ENCODE results near the gene HRH1.
"Not testable (repeated sequence)": the region's sequence is repeated elsewhere in the genome, so short reads cannot be mapped to it uniquely, and the experiment has no call there.

The HRH1 gene

DNA sequence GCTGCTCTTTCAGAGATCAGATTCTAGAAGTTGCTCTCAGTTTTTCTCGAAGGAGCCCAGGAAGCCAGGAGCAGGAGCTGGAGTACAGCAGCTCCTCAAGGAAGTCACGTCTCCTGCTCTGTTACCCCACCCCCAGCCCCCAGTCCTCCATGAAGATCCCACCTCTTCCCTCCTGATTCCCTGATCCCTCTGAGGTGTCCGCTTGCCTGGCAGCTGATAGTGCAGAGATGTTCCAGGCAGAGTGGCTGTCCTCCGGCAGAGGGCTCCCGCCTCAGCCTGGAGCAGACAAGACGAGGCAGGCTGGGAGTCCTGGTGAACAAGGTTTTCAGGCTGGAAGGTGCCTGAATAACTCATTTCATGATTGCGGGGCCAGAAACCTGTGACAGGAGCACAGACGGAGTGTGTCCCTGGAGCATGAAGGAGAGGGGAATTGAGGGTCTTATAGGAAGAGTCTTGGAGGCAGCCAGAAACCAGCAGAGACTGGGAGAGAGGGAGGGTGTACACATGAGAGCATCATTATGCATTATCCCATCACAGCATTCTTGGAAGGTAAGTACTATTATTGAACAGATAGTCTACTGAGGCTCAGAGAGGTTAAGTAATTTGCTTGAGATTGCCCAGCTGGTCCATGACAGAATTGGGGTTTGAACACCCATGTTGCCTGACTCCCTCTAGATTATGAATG lies 1.2 kb downstream of the HRH1 start:
- peaks cover 68% of the 10 kb centered on the region for H3K27me3 ChIP-seq
- no peak overlapping the region for H3K27ac ChIP-seq
- H3K9me3 ChIP-seq: no peaks in the 10 kb centered on the region
- peaks cover 28% of the 10 kb centered on the region; the same call in 1 of the 2 replicates for H4K20me1 ChIP-seq
- H3K9ac ChIP-seq: no peak overlapping the region
- H3K36me3 ChIP-seq: no peaks in the 10 kb centered on the region
- no peak overlapping the region for H3K4me2 ChIP-seq
- peaks cover 24% of the 10 kb centered on the region; the same call in 1 of the 2 replicates for H3K4me1 ChIP-seq
- no peak overlapping the region for H3K4me3 ChIP-seq
- no peak for TF ChIP-seq Cebpa-rat (IDR thresholded peaks at IDR 0.05)

DNA sequence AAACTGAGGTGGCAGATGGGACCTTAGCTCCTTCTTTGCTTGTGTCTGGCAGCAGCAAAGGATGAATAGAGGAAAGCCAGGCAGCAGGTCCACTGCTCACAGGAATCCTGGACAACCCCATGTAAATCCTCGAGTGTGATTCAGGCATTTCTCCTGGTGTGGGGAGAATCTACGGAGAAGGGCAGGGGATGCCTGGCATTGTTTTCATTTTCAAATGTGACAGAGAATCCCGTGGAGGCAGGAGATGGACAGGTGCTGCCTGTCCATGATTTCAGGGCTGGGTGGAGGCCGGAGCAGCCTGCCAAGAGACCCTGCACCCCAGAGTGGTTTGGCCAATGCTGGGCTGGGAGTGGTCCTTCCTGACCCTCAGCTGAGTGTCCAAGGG lies 1.7 kb downstream of the HRH1 start:
- TF ChIP-seq Cebpa-rat (IDR thresholded peaks at IDR 0.05): no peak
- no peak overlapping the region for H3K27ac ChIP-seq
- H3K4me1 ChIP-seq: peaks cover 24% of the 10 kb centered on the region; the same call in 1 of the 2 replicates
- H3K9me3 ChIP-seq: no peaks in the 10 kb centered on the region
- peaks cover 28% of the 10 kb centered on the region; the same call in 1 of the 2 replicates for H4K20me1 ChIP-seq
- H3K36me3 ChIP-seq: no peaks in the 10 kb centered on the region
- H3K27me3 ChIP-seq: peaks cover 68% of the 10 kb centered on the region
- H3K9ac ChIP-seq: no peak overlapping the region
- H3K4me2 ChIP-seq: no peak overlapping the region
- H3K4me3 ChIP-seq: no peak overlapping the region

DNA sequence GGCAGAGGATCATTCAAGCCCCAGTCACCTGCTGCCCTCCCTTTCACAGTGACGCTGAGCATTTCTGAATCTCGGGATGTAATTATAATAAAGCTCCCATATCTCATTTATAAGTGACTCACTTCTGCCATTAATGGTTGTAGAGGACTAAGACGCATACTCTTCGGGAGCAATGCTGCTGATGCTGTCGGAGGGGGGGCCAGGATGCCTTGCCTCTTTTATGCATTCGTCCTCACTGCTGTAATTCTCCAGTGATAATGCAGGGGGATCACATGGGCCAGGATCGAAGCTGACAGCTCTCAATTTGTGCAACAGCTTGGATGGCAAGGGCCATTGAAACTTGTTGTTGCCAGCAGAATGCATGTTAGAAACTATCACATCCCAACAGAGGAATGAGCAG lies 3.1 kb downstream of the HRH1 start:
- no peak overlapping the region for H3K27ac ChIP-seq
- peaks cover 28% of the 10 kb centered on the region; the same call in 1 of the 2 replicates for H4K20me1 ChIP-seq
- TF ChIP-seq Cebpa-rat (IDR thresholded peaks at IDR 0.05): no peak
- H3K9me3 ChIP-seq: no peaks in the 10 kb centered on the region
- no peak overlapping the region for H3K4me3 ChIP-seq
- peaks cover 24% of the 10 kb centered on the region; the same call in 1 of the 2 replicates for H3K4me1 ChIP-seq
- no peak overlapping the region for H3K4me2 ChIP-seq
- H3K36me3 ChIP-seq: no peaks in the 10 kb centered on the region
- peaks cover 58% of the 10 kb centered on the region for H3K27me3 ChIP-seq
- H3K9ac ChIP-seq: no peak overlapping the region

DNA sequence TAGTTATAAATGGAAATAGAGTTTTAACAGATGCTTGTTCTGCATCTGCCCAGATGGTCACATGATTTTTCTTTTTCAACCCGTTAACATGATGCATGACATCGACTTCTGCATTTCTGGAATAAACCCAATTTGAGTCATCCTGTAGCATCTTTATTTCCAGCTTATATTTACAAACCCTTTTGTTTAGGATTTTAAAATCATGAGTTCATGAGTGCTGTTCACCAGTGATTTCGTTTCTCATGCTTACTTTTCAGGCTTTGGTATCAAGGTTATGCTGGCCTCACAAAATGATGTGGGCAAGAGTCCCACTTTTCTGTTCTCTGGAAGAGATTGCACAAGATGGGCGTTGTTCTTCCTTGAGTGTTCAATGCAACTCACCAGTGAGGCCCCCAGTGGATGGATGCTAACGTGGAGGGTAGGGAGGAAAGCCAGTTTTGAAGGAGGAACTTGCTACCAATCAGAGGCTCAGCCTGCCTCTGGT lies 5.2 kb downstream of the HRH1 start:
- no peak overlapping the region for H3K4me3 ChIP-seq
- H3K27ac ChIP-seq: no peak overlapping the region
- H3K4me1 ChIP-seq: peaks cover 18% of the 10 kb centered on the region; the same call in 1 of the 2 replicates

DNA sequence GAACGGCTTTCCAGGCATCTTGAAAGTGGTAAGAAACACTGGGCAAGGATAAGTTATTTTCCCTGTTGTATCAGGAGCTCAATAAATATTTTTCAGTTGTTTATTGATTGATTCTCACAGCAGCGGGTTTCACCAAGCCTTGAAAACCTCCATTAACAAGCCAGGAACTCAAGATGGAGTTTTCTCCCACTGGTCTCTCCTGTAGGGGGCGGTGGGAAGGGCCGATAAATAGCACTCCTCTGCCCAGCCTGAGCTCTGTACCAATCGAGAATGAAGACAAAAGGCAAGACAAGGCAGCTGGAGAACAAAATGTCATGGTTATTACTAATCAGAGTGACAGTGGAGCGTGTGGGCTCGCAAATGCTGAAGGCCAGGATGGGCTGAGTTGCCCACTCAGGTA lies 7.4 kb downstream of the HRH1 start:
- no peak overlapping the region for H3K9ac ChIP-seq
- H3K4me2 ChIP-seq: no peak overlapping the region
- no peaks in the 10 kb centered on the region for H3K9me3 ChIP-seq
- H3K27ac ChIP-seq: no peak overlapping the region
- H4K20me1 ChIP-seq: no peaks in the 10 kb centered on the region
- H3K4me3 ChIP-seq: no peak overlapping the region
- no peaks in the 10 kb centered on the region for H3K36me3 ChIP-seq
- H3K27me3 ChIP-seq: peaks cover 16% of the 10 kb centered on the region
- no peak for TF ChIP-seq Cebpa-rat (IDR thresholded peaks at IDR 0.05)
- H3K4me1 ChIP-seq: peaks cover 12% of the 10 kb centered on the region; the same call in 1 of the 2 replicates

More for the DNA sequence above, 5.2 kb downstream of the HRH1 start:
- no peak for TF ChIP-seq Cebpa-rat (IDR thresholded peaks at IDR 0.05)
- Histone ChIP-seq H3K4me2 (peak overlapping the region; percentile 36; the same call in 1 of the 2 replicates), H3K27me3 (peaks cover 38% of the 10 kb centered on the region), H4K20me1 (peaks cover 20% of the 10 kb centered on the region; the same call in 1 of the 2 replicates), H3K36me3 (no peaks in the 10 kb centered on the region), H3K9me3 (no peaks in the 10 kb centered on the region), H3K9ac (no peak overlapping the region)

DNA sequence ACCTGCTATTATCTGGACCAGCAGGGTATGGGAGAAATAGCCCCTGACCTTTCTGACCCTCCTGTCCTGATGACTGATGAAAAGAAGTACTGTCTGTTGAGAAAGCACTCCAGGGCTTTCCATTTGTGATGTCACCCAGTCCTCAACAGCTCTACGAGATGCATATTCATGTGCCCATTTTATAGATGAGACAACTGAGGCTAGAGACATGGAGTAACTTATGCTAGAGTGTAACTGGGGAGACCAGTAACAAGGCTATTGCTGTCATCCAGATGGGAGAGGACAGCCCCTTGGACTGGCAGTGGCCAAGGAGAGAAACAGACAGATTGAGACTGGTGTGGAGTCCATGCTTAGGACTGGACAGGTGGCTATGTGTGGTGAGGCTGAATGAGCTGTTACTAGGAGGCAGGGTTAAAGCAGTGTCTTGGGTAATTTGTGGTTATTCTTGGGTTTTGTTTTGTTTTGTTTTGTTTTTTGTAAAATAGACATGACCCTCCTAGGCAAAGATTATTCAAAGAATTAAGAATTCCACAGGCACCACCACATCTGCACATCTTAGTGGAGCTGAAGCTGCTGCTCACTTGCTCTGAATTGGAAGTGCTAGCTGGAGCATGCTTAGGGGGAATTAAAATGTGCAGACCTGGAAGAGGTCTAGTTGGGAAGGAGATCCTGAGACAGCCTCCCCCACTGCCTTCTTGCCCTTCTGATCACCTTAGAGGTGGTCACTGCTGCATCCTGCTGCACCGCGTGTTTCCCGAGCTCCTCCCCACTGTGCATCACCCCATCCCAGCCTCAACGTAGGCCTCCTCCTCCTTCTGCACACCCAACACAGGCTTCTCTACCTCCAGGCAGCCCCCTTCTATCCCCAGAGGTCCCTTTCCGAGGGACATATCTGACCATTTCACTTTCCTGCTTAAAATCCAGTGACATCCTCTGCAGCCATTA lies 8.4 kb downstream of the HRH1 start:
- no peaks in the 10 kb centered on the region for H4K20me1 ChIP-seq
- H3K9me3 ChIP-seq: no peaks in the 10 kb centered on the region
- peaks cover 6% of the 10 kb centered on the region; the same call in 1 of the 2 replicates for H3K27me3 ChIP-seq

DNA sequence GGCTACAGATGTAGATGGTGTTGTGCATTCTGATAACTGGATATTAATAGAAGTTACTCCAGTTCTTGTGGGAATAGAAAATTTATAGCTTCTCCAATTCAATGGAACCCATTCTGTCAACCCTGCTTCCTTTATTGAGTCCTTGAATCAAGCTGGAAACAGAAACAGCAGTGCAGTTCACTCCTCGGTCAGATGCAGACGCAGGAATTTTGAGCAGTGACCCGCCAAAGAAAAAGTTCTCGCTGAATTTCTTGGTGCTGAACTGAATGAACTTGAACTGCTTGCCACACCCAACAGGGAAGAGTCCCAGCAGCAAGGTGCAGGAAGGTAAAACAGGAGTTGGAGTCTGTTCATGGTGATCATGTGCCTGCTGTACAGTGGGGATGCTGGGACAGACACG lies 10.3 kb downstream of the HRH1 start:
- H3K36me3 ChIP-seq: no peaks in the 10 kb centered on the region
- no peaks in the 10 kb centered on the region for H3K9me3 ChIP-seq
- TF ChIP-seq Cebpa-rat (IDR thresholded peaks at IDR 0.05): no peak
- H3K4me3 ChIP-seq: no peak overlapping the region
- peaks cover 3% of the 10 kb centered on the region; the same call in 1 of the 2 replicates for H3K4me1 ChIP-seq
- no peak overlapping the region for H3K4me2 ChIP-seq
- H4K20me1 ChIP-seq: no peaks in the 10 kb centered on the region
- H3K27ac ChIP-seq: no peak overlapping the region
- H3K9ac ChIP-seq: no peak overlapping the region
- H3K27me3 ChIP-seq: no peaks in the 10 kb centered on the region

More for the DNA sequence above, 8.4 kb downstream of the HRH1 start:
- no peaks in the 10 kb centered on the region for H3K36me3 ChIP-seq
- no peak overlapping the region for H3K4me3 ChIP-seq
- peaks cover 12% of the 10 kb centered on the region; the same call in 1 of the 2 replicates for H3K4me1 ChIP-seq
- no peak for TF ChIP-seq Cebpa-rat (IDR thresholded peaks at IDR 0.05)
- H3K27ac ChIP-seq: no peak overlapping the region
- no peak overlapping the region for H3K9ac ChIP-seq
- no peak overlapping the region for H3K4me2 ChIP-seq

DNA sequence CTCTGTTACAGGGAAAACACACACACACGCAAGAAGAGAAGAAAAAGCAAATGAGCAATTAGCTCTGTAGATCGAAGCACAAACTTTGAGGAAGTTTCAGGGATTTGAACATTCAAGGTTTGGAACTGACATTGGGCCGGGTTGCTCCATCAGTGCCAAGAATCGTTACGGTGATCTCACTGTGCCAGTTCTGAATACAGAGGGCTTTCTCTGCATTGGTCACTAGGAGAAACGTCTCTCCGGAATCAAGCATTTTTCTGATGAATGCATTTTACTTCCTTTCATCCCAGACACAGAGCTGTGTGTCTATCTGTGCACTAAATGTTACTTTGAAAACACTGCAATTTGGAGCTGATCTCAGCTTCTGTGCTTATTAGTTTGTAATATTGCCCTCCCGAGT lies 11.2 kb downstream of the HRH1 start:
- H3K4me3 ChIP-seq: no peak overlapping the region
- H3K36me3 ChIP-seq: no peaks in the 10 kb centered on the region
- no peak overlapping the region for H3K27ac ChIP-seq
- H4K20me1 ChIP-seq: no peaks in the 10 kb centered on the region
- no peaks in the 10 kb centered on the region for H3K9me3 ChIP-seq
- TF ChIP-seq Cebpa-rat (IDR thresholded peaks at IDR 0.05): no peak
- H3K4me1 ChIP-seq: no peaks in the 10 kb centered on the region
- H3K4me2 ChIP-seq: no peak overlapping the region
- no peaks in the 10 kb centered on the region for H3K27me3 ChIP-seq
- no peak overlapping the region for H3K9ac ChIP-seq

DNA sequence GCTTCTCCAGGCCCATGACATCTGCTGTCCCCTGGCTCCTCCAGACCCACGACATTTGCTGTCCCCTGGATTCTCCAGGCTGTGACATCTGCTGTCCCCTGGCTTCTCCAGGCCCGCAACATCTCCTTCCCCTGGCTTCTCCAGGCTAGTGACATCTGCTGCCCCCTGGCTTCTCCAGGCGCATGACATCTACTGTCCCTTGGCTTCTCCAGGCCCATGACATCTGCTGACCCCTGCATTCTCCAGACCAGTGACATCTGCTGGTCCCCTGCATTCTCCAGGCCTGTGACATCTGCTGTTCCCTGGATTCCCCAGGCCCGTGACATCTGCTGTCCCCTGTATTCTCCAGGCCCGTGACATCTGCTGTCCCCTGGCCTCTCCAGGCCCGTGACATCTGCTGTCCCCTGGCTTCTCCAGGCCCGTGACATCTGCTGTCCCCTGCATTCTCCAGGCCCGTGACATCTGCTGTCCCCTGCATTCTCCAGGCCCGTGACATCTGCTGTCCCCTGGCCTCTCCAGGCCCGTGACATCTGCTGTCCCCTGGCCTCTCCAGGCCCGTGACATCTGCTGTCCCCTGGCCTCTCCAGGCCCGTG lies 12.6 kb downstream of the HRH1 start:
- not testable (repeated sequence) for H3K27me3 ChIP-seq, H3K4me3 ChIP-seq, H4K20me1 ChIP-seq

More for the DNA sequence above, 12.6 kb downstream of the HRH1 start:
- H3K27ac ChIP-seq, H3K36me3 ChIP-seq, H3K9ac ChIP-seq, H3K4me2 ChIP-seq, H3K9me3 ChIP-seq, H3K4me1 ChIP-seq: not testable (repeated sequence)

Measured in BLaER1 (cell line).